Hematopoietic multipotent progenitor cell treated with erythropoietin and hydrocortisone succinate and interleukin-3 and kit ligand, for 6 days (in vitro differentiated cells): ENCODE data around the gene CDKN2A.
A peak's percentile ranks its signal among the peaks of the same experiment; 100 is the strongest.

ENCODE experiments used
- DNase-seq: peaks from one replicate; pipeline ENCODE4 v3.0.0-alpha.2; 2015

Gene CDKN2A

DNA sequence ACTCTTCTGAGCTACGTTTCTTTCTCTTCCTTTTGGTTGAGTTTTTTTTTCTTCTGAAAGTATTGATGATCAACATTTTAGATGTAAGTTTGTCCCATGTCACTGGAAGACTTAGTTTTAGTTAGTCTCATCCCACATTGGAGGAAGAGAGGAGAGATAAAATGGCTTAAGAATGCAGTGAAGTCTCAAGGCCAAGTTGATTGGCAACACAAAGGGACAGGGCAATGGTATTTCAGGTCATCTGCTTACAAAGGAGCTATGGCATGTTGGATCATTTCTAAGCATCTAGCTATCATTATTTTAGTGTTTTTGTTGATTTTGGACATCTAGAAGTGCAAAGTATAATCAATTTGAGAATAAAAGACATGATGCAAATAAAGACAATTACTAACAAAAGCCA is 58.6 kb downstream of the CDKN2A start:
- DNase-seq: no peak

DNA sequence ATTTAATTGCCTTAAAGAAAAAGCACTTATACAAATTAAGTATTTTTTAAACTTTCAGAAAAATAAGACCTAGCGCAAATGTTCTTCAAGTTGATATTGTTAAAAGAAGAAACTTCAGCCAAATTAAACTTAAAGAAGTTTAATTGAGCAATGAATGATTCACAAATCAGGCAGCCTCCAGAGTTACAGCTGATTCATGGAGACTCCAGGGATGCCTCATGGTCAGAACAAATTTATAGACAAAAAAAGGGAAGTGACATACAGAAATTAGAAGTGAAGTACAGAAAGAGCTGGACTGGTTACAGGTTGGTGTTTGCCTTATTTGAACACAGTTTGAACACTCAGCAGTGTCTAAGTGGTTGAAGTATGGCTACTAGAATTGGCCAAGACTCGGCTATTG is 60.3 kb downstream of the CDKN2A start:
- no peak for DNase-seq

DNA sequence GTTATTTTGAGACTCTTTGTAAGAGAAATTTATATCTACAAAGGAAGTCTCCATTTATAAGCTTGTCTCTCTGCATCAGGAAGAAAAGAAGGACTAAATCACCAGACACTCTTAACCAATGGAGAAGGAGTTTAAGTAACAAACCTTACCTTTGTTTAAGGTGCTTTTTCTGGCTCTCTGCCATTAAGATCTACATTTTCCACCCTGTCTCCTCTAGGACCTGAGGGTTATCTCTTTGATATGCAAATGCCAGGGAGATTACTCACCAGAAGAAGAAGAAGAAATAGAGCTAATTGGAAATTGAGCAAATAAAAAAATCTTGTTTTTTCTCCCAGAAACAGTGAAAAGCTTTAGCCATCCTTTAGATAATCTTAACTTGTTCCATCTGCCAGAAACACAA is 60.9 kb downstream of the CDKN2A start:
- DNase-seq: no peak

DNA sequence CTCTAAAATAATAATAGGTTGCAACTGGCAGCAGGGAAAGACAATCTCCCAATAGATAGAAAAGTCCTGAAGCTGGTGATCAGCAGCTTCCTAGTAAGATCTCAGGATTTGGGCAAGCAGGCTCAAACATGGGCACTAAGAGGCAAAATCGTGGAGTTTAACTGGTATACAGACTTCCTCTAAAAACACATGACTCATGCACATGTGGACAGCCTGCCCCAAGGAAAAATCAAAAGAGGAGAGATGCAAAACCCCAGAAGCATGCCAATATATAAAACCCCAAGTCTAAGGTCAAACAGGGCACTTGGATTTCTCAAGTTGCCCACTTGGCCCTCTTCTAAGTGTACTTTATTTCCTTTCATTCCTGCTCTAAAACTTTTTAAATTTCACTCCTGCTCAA is 62.8 kb downstream of the CDKN2A start:
- no peak for DNase-seq

DNA sequence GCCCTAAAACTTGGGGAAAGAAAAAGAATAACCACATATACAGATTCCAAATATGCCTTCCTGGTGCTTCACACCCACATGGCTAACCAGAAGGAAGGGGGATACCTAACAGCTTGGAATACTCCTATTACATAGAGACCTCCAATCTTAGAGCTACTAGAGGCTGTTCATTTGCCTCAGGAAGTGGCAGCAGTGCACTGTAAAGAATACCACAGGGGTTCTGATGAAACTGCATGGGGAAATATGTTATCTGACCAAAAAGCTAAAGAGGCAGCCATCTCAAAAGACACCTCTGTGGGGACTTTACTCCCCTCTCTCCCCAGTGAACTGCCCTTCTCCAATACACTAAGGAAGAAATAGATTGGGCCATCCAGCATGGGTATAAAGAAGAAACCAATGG is 66.4 kb downstream of the CDKN2A start:
- DNase-seq: peak; percentile 19

DNA sequence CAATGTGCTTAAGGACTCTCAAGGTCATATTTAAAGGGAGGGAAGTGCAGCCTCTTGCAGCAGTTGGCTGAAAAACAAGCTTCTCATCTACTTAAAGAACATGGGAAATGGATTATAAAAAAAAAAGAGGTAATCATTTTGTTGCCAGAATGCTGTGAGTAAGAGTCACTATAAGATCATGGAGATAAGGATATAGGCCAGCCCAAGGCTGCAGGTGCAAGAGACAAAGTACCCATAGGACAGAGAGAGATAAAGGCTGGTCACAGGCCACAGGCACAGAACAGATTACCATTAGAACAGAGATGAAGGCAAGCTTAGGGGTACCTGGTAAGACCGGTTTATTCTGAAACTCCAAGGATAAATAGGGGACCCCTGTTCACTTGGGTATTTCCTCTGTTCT is 70.5 kb downstream of the CDKN2A start:
- no peak for DNase-seq

DNA sequence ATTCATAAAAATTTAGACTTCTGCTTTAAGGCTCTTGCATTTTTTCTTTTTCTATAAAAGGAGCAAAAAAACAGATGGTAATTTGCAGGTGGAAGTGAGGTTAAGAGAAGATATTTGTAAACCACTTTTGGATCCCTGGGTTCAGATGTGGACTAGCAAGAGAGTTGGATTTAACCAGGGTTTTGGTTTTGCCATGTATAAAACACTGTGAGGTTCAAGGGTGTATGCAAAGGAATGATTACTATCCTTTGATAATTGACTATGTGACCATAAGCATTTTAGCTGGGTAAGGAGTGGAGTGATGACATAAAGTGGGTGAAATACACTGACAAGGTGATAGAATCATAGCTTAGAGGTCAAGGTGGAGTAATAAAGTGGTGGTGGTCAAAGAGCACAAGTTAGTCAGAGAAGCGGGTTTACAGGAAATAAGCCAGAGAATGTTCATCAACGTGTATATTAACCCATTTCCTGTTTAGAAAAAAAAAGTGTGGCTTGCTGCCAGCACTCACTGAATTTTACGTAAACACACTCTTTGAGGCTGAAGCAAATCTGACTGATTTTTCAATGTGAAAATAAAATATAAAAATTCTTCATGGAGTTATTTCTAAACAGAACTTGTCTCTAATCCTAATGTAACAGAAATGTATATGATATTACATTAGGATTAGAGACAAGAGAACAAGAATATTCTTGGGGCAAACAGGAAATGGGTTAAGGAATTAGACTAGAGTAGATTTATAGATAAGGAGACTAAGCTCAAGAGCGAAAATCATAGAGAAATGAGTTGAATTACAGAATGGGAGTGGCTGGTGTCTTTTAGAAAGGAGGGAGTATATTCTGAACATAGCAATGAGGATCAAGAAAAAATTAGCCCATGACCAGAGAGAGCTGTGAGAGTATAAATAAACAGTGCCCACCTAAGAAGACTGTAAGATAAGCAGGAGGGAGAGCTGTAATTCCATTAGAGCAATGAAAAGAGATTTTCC is 74.5 kb downstream of the CDKN2A start:
- DNase-seq: peak; percentile 57
